HG03457 (cell line): ENCODE measurements around the gene CERKL.

Experiments
- ATAC-seq: cut with Tn5 transposase; IDR thresholded peaks from one replicate; pipeline ENCODE4 v1.9.1; 2021; ENCODE audit warnings: moderate number of reproducible peaks; ENCODE audit not compliant: unreplicated experiment

CERKL gene

GRCh38 chr2:181628590-181629585, 28.0 kb downstream of the CERKL start:
- no peak for ATAC-seq

GRCh38 chr2:181627545-181627944, 29.4 kb downstream of the CERKL start:
- no peak for ATAC-seq

- ATAC-seq = no peak
Observed at GRCh38 chr2:181626671-181627070, 30.2 kb downstream of the CERKL start.

- no peak for ATAC-seq
Observed at GRCh38 chr2:181623159-181623558, 33.7 kb downstream of the CERKL start.

- no peak for ATAC-seq
Observed at GRCh38 chr2:181621779-181622490, 35.0 kb downstream of the CERKL start.

GRCh38 chr2:181619516-181619915, 37.4 kb downstream of the CERKL start:
- ATAC-seq = no peak

GRCh38 chr2:181616715-181617114, 40.2 kb downstream of the CERKL start:
- no peak for ATAC-seq

GRCh38 chr2:181614874-181615638, 41.8 kb downstream of the CERKL start:
- no peak for ATAC-seq

GRCh38 chr2:181613241-181613640, 43.7 kb downstream of the CERKL start:
- no peak for ATAC-seq

GRCh38 chr2:181607629-181608590, 49.0 kb downstream of the CERKL start:
- no peak for ATAC-seq

GRCh38 chr2:181605889-181606837, 50.7 kb downstream of the CERKL start:
- ATAC-seq = no peak

- ATAC-seq = no peak
Observed at GRCh38 chr2:181602017-181602416, 54.9 kb downstream of the CERKL start.

GRCh38 chr2:181596556-181596955, 60.3 kb downstream of the CERKL start:
- ATAC-seq = no peak

GRCh38 chr2:181594322-181594721, 62.6 kb downstream of the CERKL start:
- no peak for ATAC-seq

- no peak for ATAC-seq
Observed at GRCh38 chr2:181589779-181590178, 67.1 kb downstream of the CERKL start.

GRCh38 chr2:181588546-181588945, 68.4 kb downstream of the CERKL start:
- no peak for ATAC-seq

GRCh38 chr2:181586569-181587081, 70.3 kb downstream of the CERKL start:
- ATAC-seq = peak; percentile 95

- no peak for ATAC-seq
Observed at GRCh38 chr2:181585732-181586131, 71.2 kb downstream of the CERKL start.

- ATAC-seq = no peak
Observed at GRCh38 chr2:181581534-181581933, 75.4 kb downstream of the CERKL start.
